Adrenal gland (tissue), 12 donors: ENCODE measurements around the gene SHC1. TPM values are rescaled to one million over a fixed set of nuclear protein-coding genes. Genes with fewer than 3 reads are reported as not detected.

Experiments used
- DNase-seq, 7 donors: peaks; one replicate each; pipeline ENCODE4 v3.0.0-alpha.2; 2019 to 2020
- H3K27ac ChIP-seq, 5 donors: fragments of 200-600 bp; sonication (generic) in 4 of 5; 1 replicate in 3 of 5; 2 replicates in 2 of 5; pipeline versions ENCODE4 v1.5.1 to v1.8.0; 2016 to 2020; ENCODE audit warnings: mild to moderate bottlenecking in 1 of 5
- H3K27me3 ChIP-seq: fragments of 200-600 bp; 2 replicates; pipeline ENCODE4 v1.8.0; 2021
- H3K36me3 ChIP-seq, 2 donors: fragments of 200-600 bp; replicated peaks in 1 of 2; 1 replicate in 1 of 2; 2 replicates in 1 of 2; pipeline versions ENCODE4 v1.5.1 to v1.8.0; 2018 to 2022
- H3K4me1 ChIP-seq, 2 donors: fragments of 200-600 bp; replicated peaks in 1 of 2; 1 replicate in 1 of 2; 2 replicates in 1 of 2; pipeline versions ENCODE4 v1.5.1 to v1.8.0; 2018 to 2021
- H3K4me3 ChIP-seq, 4 donors: fragments of 200-600 bp; sonication (generic) in 3 of 4; one replicate each; pipeline ENCODE4 v1.5.1; 2016 to 2018
- H3K9me3 ChIP-seq, 3 donors: fragments of 200-600 bp; sonication (generic) in 1 of 3; replicated peaks in 1 of 3; 1 replicate in 2 of 3; 2 replicates in 1 of 3; pipeline versions ENCODE4 v1.5.1 to v1.8.0; 2016 to 2021
- CTCF ChIP-seq, 6 experiments: fragments of 450-650 bp in 4 of 6; fragments of 200-600 bp in 2 of 6; sonication (generic) in 1 of 6; IDR thresholded peaks; 1 replicate in 5 of 6; 2 replicates in 1 of 6; pipeline versions ENCODE4 v1.5.1 to v1.8.0; 2016 to 2021; ENCODE audit warnings: antibody characterized with exemption in 6 of 6, mild to moderate bottlenecking in 2 of 6, moderate library complexity in 1 of 6
- POLR2A ChIP-seq, 2 donors: fragments of 450-650 bp; IDR thresholded peaks; one replicate each; pipeline ENCODE4 v1.6.1; 2017; ENCODE audit warnings: antibody characterized with exemption in 2 of 2, mild to moderate bottlenecking in 2 of 2, moderate library complexity in 1 of 2
- WGBS, 4 donors: extraction: QIAGEN DNeasy Blood & Tissue Kit in 2 of 4; methylation state at CpG; one replicate each; pipeline versions ENCODE4 v1.1.5 to v1.1.7; 2013 to 2017; 5-methylcytosine and 5-hydroxymethylcytosine counted together
- intact Hi-C, 2 donors: fragments of 100-400 bp; cut with DNase I; formaldehyde crosslinking; loops; one replicate each; pipeline versions ENCODE4 v1.14.1 to v1.15.0; 2022 to 2023
- polyA plus RNA-seq, 3 donors: library from polyadenylated mRNA; stranded (reverse); fragments of 200-250 nt in 2 of 3; fragments of 350-450 nt in 1 of 3; fragmentation: Illumina TruSeq in 1 of 3; extraction: RNeasy Lipid Tissue Mini Kit (QIAGEN cat#74804) in 1 of 3; gene quantifications; one replicate each; pipeline ENCODE4 v1.2.3, GENCODE V29; 2013 to 2014
- total RNA-seq, 9 donors: library from RNA; depleted of rRNA in 4 of 9; stranded (reverse); fragments of >200 nt in 4 of 9; fragments of 120-200 nt in 1 of 9; fragmentation: NEBNext Ultra II Directional in 1 of 9; extraction: Animal tissue kit (Norgen Biotek cat#: 25700) in 1 of 9; gene quantifications; one replicate each; pipeline versions ENCODE4 v1.1.0 to v1.2.4, GENCODE V29; 2013 to 2023
- donor health status: healthy with polysubstance abuse.
- donor health status: Bipolar disorder and iron deficiency.
- donor health status: DM: yes; HTN: yes; CAD: no.
- donor health status: DM: no; HTN: no; CAD: no.
- donor health status: DM: no; HTN: no; CAD: no.
- donor health status: DM: yes; HTN: yes; CAD: no.

Gene SHC1
- total and polyA plus RNA-seq, 12 donors: 80.3 to 260 (median 146) TPM

GRCh38 chr1:154945962-154946850 is 24.3 kb downstream of the SHC1 start:
- peaks cover 0 to 47% of the 10 kb centered on the region in 2 donors for H3K36me3 ChIP-seq
- H3K4me1 ChIP-seq: peaks cover 29 to 46% of the 10 kb centered on the region in 2 donors
- no peak overlapping the region for H3K4me3 ChIP-seq
- H3K27me3 ChIP-seq: no peaks in the 10 kb centered on the region
- H3K9me3 ChIP-seq: no peaks in the 10 kb centered on the region
- no peak for DNase-seq
- WGBS, 4 donors: 79 to 82% (median 80%) methylated on average over 11 to 17 of the region's 17 CpGs
- intact Hi-C loops: no loop called here
- no peak overlapping the region for H3K27ac ChIP-seq
- TF ChIP-seq POLR2A (IDR thresholded peaks at IDR 0.05) (no peak), CTCF (IDR thresholded peaks at IDR 0.05) (no peak)

DNA sequence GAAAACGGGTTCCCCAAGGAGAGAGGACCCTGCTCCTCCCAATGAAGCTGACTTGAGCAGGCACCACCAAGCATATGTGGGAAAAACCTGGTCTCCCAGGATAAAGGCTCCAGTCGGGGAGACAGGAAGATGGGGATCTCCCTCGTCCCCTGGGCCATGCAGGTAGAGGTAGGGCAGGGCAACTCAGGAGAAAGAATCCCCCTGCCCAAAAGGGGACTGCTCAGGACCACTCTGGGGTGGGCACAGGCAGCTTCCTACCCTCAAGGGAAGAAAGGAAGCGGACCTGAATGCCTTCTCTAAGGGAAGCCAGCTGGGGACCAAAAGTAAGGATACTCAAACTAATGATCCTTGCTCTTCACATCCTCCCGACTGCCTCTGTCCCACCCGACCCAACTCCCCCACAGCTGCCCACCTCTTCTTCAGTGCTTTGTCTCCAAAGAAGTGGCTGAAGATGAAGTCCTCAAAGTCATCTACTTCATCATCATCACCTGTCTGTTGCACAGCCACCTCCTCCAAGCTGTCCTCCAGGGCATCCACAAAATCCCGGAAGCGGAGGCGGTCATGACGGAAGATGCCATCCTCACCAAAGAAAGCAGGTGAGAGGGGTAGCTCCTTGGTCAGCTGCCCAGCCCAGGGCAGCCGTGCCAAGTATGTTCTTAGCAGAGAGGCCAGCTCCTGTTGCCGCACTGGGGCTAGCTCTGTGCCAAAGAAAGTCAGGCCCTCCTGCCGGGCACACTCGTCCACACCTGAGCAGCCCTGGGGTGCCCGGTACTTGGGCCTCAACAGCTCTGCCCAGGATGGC is 25.2 kb downstream of the SHC1 start:
- WGBS, 4 donors: 73 to 81% (median 79%) methylated on average over 14 to 15 of the region's 15 CpGs
- Histone ChIP-seq H3K4me3 (no peak overlapping the region), H3K9me3 (no peaks in the 10 kb centered on the region), H3K27ac (peak overlapping the region in 4 of 5 donors; percentile 1 to 89 (median 69)), H3K27me3 (no peaks in the 10 kb centered on the region), H3K36me3 (peaks cover 0 to 39% of the 10 kb centered on the region in 2 donors), H3K4me1 (peaks cover 33 to 49% of the 10 kb centered on the region in 2 donors)
- intact Hi-C loops: no loop called here
- no peak for DNase-seq
- TF ChIP-seq CTCF (IDR thresholded peaks at IDR 0.05) (no peak), POLR2A (IDR thresholded peaks at IDR 0.05) (no peak)

- TF ChIP-seq POLR2A (IDR thresholded peaks at IDR 0.05): no peak
- H3K27me3 ChIP-seq: no peaks in the 10 kb centered on the region
- DNase-seq: peak in 3 of 7 donors; percentile 51 to 68 (median 65)
- no peak overlapping the region for H3K4me3 ChIP-seq
- intact Hi-C loops: no loop called here
- H3K9me3 ChIP-seq: no peaks in the 10 kb centered on the region
- peaks cover 33 to 52% of the 10 kb centered on the region in 2 donors for H3K4me1 ChIP-seq
- peaks cover 0 to 32% of the 10 kb centered on the region in 2 donors for H3K36me3 ChIP-seq
- WGBS, 4 donors: 24 to 43% (median 27%) methylated on average over 7 to 9 of the region's 9 CpGs
- H3K27ac ChIP-seq: peak overlapping the region; percentile 0 to 89 (median 68)
Observed at GRCh38 chr1:154944401-154945159, 26.0 kb downstream of the SHC1 start.

DNA sequence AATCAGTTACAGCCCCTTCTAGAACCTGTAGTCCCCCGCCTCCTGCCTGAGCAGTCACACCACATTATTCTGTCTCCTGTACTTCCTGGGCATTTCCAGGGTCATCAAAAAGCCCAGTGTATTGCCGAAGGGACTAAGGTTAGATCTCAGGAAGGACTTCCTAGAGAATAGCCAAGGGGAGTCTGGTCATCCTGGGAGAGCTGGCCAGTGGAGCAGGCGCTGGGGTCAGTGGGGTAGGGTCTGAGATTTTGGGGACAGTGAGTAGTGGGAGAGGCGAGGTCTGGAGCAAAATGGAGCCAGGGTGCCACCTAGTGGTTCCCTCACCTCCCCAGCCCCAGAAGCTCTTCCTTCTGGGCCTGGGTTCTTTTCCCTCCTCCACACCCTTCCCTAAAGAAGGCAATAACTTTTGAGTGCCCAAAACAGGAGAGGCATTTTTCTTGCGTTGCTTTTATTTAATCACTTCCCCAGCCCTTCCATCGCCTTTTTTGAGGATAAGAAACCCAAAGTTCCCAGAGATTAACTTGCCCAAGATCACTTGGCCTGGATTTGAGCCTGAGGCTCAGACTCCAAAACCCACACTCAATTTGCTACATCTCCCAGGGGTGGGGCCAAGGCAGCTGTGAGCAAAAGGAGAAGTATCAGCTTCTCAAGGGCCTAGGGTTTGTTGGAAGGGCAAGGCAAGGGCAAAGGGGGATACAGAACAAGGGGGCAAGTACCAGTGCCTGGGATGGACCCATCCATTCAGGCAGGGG is 26.7 kb downstream of the SHC1 start:
- Histone ChIP-seq H3K36me3 (peaks cover 0 to 32% of the 10 kb centered on the region in 2 donors), H3K27ac (peak overlapping the region; percentile 0 to 89 (median 68)), H3K27me3 (no peaks in the 10 kb centered on the region), H3K4me3 (no peak overlapping the region), H3K9me3 (no peaks in the 10 kb centered on the region), H3K4me1 (peaks cover 33 to 53% of the 10 kb centered on the region in 2 donors)
- peak in 1 of 7 donors; percentile 47 for DNase-seq
- WGBS, 4 donors: 28 to 42% (median 36%) methylated on average over 6 of the region's 6 CpGs
- TF ChIP-seq POLR2A (IDR thresholded peaks at IDR 0.05): no peak
- TF ChIP-seq CTCF (IDR thresholded peaks at IDR 0.05): peak; percentile 48 to 71 (median 61)
- intact Hi-C loops: no loop called here
